IMR-90 (cell line): ENCODE measurements around the gene MGAT4D. TPM values are rescaled to one million over a fixed set of nuclear protein-coding genes. Genes with fewer than 3 reads are reported as not detected.

Experiments
- ATAC-seq: fragments of 200-7000 bp; cut with Tn5 transposase; 2 replicates; pipeline ENCODE4 v1.9.1; 2020; ENCODE audit warnings: low read depth, mild to moderate bottlenecking, moderate library complexity
- BruUV-seq: library from RNA; stranded (reverse); fragments of 400-500 nt; replicated peaks from 2 replicates; lab custom pipeline; 2021; lab: Mats Ljungman, UMichigan
- CTCF ChIA-PET: fragments of 300-600 bp; formaldehyde crosslinking; extraction: SDS; loops from one replicate; lab custom pipeline; 2021; ENCODE audit warnings: antibody characterized with exemption; lab: Yijun Ruan, JAX
- POLR2A ChIA-PET: fragments of 300-600 bp; sonication (Branson Sonifier 250); formaldehyde crosslinking; loops from one replicate; lab custom pipeline; 2022; ENCODE audit warnings: antibody characterized with exemption; ENCODE audit not compliant: unreplicated experiment; lab: Charles Lee
- DNase-seq: peaks from one replicate; pipeline ENCODE4 v3.0.0; 2013
- H2AFZ ChIP-seq: replicated peaks from 2 replicates; pipeline ENCODE3; 2013; ENCODE audit warnings: low read length, mild to moderate bottlenecking; ENCODE audit not compliant: poor library complexity
- H2AK5ac ChIP-seq: 2 replicates; pipeline ENCODE4 v1.6.1; 2013; ENCODE audit warnings: low read depth, low read length, inconsistent platforms
- H2AK9ac ChIP-seq: replicated peaks from 2 replicates; pipeline ENCODE3; 2013; ENCODE audit warnings: mild to moderate bottlenecking, low read depth, low read length, moderate library complexity; ENCODE audit not compliant: poor library complexity
- H2BK120ac ChIP-seq: 2 replicates; pipeline ENCODE4 v1.6.1; 2013; ENCODE audit warnings: low read depth, low read length, inconsistent platforms
- H2BK15ac ChIP-seq: 3 replicates; pipeline ENCODE4 v1.6.1; 2013; ENCODE audit warnings: low read depth, low read length, inconsistent platforms
- H2BK20ac ChIP-seq: 2 replicates; pipeline ENCODE4 v1.6.1; 2013; ENCODE audit warnings: low read depth, mild to moderate bottlenecking, inconsistent platforms, low read length, moderate library complexity
- H2BK5ac ChIP-seq: 2 replicates; pipeline ENCODE4 v1.6.1; 2013; ENCODE audit warnings: mild to moderate bottlenecking, low read depth, low read length, inconsistent platforms; ENCODE audit not compliant: poor library complexity, severe bottlenecking
- H3K14ac ChIP-seq: replicated peaks from 2 replicates; pipeline ENCODE4 v1.6.1; 2013; ENCODE audit warnings: low read depth, low read length, inconsistent platforms
- H3K18ac ChIP-seq: 2 replicates; pipeline ENCODE4 v1.6.1; 2013; ENCODE audit warnings: low read depth, low read length, control low read depth
- H3K23ac ChIP-seq: 2 replicates; pipeline ENCODE4 v1.6.1; 2013; ENCODE audit warnings: low read depth, low read length, inconsistent platforms
- H3K27ac ChIP-seq: 2 replicates; pipeline ENCODE4 v1.5.1; 2013; ENCODE audit warnings: mild to moderate bottlenecking, control low read depth, low read length; ENCODE audit not compliant: insufficient read depth
- H3K27me3 ChIP-seq: 2 replicates; pipeline ENCODE4 v1.6.1; 2013; ENCODE audit warnings: low read length; ENCODE audit not compliant: control insufficient read depth, insufficient read depth
- H3K36me3 ChIP-seq: 2 replicates; pipeline ENCODE4 v1.6.1; 2013; ENCODE audit warnings: low read length, mixed read lengths; ENCODE audit not compliant: control insufficient read depth, insufficient read depth
- H3K4ac ChIP-seq: 2 replicates; pipeline ENCODE4 v1.6.1; 2013; ENCODE audit warnings: low read depth, low read length, inconsistent platforms
- H3K4me1 ChIP-seq: 2 replicates; pipeline ENCODE4 v1.6.1; 2013; ENCODE audit warnings: low read length, mixed read lengths; ENCODE audit not compliant: control insufficient read depth, insufficient read depth
- H3K4me2 ChIP-seq: 2 replicates; pipeline ENCODE4 v1.6.1; 2013; ENCODE audit warnings: low read depth, mild to moderate bottlenecking, control low read depth, low read length, moderate library complexity
- H3K4me3 ChIP-seq: 2 replicates; pipeline ENCODE4 v1.5.1; 2013; ENCODE audit warnings: low read depth, mild to moderate bottlenecking, control low read depth, low read length, moderate library complexity; ENCODE audit not compliant: insufficient read depth
- H3K56ac ChIP-seq: 2 replicates; pipeline ENCODE4 v1.6.1; 2013; ENCODE audit warnings: low read length, inconsistent platforms; ENCODE audit not compliant: insufficient read depth; ENCODE audit errors: extremely low read depth
- H3K79me1 ChIP-seq, 2 experiments: 2 replicates each; pipeline ENCODE4 v1.6.1; 2013; ENCODE audit warnings: low read length in 2 of 2, inconsistent platforms in 1 of 2, low read depth in 1 of 2
- H3K9ac ChIP-seq: 2 replicates; pipeline ENCODE4 v1.6.1; 2013; ENCODE audit warnings: low read depth, low read length, control low read depth
- H3K9me1 ChIP-seq: 2 replicates; pipeline ENCODE4 v1.6.1; 2013; ENCODE audit warnings: low read length, inconsistent platforms; ENCODE audit not compliant: insufficient read depth
- H3K9me3 ChIP-seq: 2 replicates; pipeline ENCODE4 v1.6.1; 2013; ENCODE audit warnings: low read length; ENCODE audit not compliant: control insufficient read depth, insufficient read depth
- H4K20me1 ChIP-seq: 2 replicates; pipeline ENCODE4 v1.6.1; 2013; ENCODE audit warnings: low read length, inconsistent platforms; ENCODE audit not compliant: insufficient read depth
- H4K5ac ChIP-seq: 2 replicates; pipeline ENCODE4 v1.6.1; 2013; ENCODE audit warnings: mild to moderate bottlenecking, low read depth, low read length, control low read depth
- H4K8ac ChIP-seq, 2 experiments: 2 replicates each; pipeline ENCODE4 v1.6.1; 2013; ENCODE audit warnings: low read depth in 2 of 2, low read length in 2 of 2, control low read depth in 1 of 2, inconsistent platforms in 1 of 2
- H4K91ac ChIP-seq: 2 replicates; pipeline ENCODE4 v1.6.1; 2013; ENCODE audit warnings: low read depth, low read length, inconsistent platforms; ENCODE audit not compliant: insufficient read depth
- BHLHE40 ChIP-seq: fragments of 150-350 bp; IDR thresholded peaks from 2 replicates; pipeline ENCODE4 v1.6.1; 2016; ENCODE audit warnings: mild to moderate bottlenecking, low read depth, low read length
- CEBPB ChIP-seq: IDR thresholded peaks from 2 replicates; pipeline ENCODE4 v1.6.1; 2012; ENCODE audit warnings: low read depth, low read length, improper control_type of control experiment
- SMC3 ChIP-seq: fragments of 150-350 bp; IDR thresholded peaks from 2 replicates; pipeline ENCODE4 v1.6.1; 2016; ENCODE audit warnings: low read depth, mild to moderate bottlenecking, antibody characterized with exemption, low read length, moderate library complexity
- dilution Hi-C: fragments of 300-500 bp; cut with HindIII; formaldehyde crosslinking; loops from one replicate; pipeline ENCODE4 v1.14.3; 2018; ENCODE audit warnings: low sequenced_read_pairs; ENCODE audit not compliant: unreplicated experiment
- in situ Hi-C: fragments of 300-500 bp; cut with MboI; formaldehyde crosslinking; loops from 3 replicates; pipeline ENCODE4 v1.14.3; 2019; ENCODE audit warnings: low sequenced_read_pairs, inconsistent platforms, mixed read lengths
- intact Hi-C: fragments of 100-400 bp; cut with micrococcal nuclease; formaldehyde crosslinking; loops from 2 replicates; pipeline ENCODE4 v1.10.0; 2022
- polyA plus RNA-seq, 3 experiments: library from polyadenylated mRNA; depleted of rRNA; stranded (reverse); fragments of >200 nt; gene quantifications; 2 replicates each; pipeline ENCODE4 v1.2.3, GENCODE V29; 2012; ENCODE audit warnings: low replicate concordance in 1 of 3
- total RNA-seq: library from RNA; depleted of rRNA; stranded (reverse); fragments of >200 nt; gene quantifications from 2 replicates; pipeline ENCODE4 v1.2.3, GENCODE V29; 2012

Gene MGAT4D
- total and polyA plus RNA-seq, 2 of the 4 experiments (the other 2 are of a cell fraction): not detected

GRCh38 chr4:140504261-140504660 lies 6.2 kb upstream of the MGAT4D start:
- Histone ChIP-seq H3K4me1 (no peaks in the 10 kb centered on the region), H3K27ac (no peak overlapping the region), H3K18ac (no peak overlapping the region), H3K14ac (no peak overlapping the region), H4K5ac (no peak overlapping the region), H3K4me2 (no peak overlapping the region), H2BK15ac (no peak overlapping the region), H2BK20ac (no peak overlapping the region), H3K23ac (no peak overlapping the region), H3K4me3 (no peak overlapping the region), H3K9me1 (no peaks in the 10 kb centered on the region), H2AK5ac (no peak overlapping the region), H3K9ac (no peak overlapping the region), H4K8ac (no peak overlapping the region), H4K20me1 (no peaks in the 10 kb centered on the region), H2AK9ac (no peak overlapping the region), H3K56ac (no peak overlapping the region), H3K27me3 (peaks cover 22% of the 10 kb centered on the region), H3K36me3 (no peaks in the 10 kb centered on the region), H2BK5ac (no peak overlapping the region), H2BK120ac (no peak overlapping the region), H4K91ac (no peak overlapping the region), H3K4ac (no peak overlapping the region), H2AFZ (no peak overlapping the region), H3K79me1 (no peaks in the 10 kb centered on the region), H3K9me3 (no peaks in the 10 kb centered on the region)
- ATAC-seq: no peak
- intact Hi-C loops: no loop called here
- no peak for TF ChIP-seq SMC3
- no peak for TF ChIP-seq BHLHE40
- TF ChIP-seq CEBPB: peak; percentile 82
- BruUV-seq: no TSS peak
- CTCF ChIA-PET: no interaction called here
- POLR2A ChIA-PET: no interaction called here
- no peak for DNase-seq
- in situ Hi-C loops: no loop called here
- dilution Hi-C loops: no loop called here
